ENCODE data around the gene MGAT5.

The MGAT5 gene

DNA sequence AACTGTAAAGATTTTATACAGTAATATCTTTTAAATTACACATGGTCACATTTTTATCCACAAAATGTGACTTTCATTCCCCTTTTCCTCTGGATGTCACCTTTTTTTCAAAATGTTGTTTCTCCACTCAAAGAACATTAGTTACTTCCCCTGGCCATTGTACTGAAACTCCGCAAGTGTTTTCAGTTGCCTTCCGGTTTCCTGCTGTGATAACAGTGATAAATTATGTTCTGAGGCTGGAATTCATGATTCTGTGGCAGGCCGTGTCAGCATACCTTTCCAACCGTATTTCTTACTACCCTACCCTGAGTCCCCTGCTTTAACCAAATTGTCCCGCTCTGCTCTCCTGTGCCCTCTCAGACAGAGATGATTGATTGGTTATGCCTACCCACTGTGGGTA lies 53.5 kb downstream of the MGAT5 start:
- Mint-ChIP-seq H3K27me3 (ENCODE audit: low read depth, poor library complexity) (no peaks in the 10 kb centered on the region), H3K27ac (peak overlapping the region; percentile 81), H3K9me3 (peaks cover 20% of the 10 kb centered on the region), H3K4me1 (peaks cover 20% of the 10 kb centered on the region), H3K36me3 (ENCODE audit: low read depth) (peaks cover 22% of the 10 kb centered on the region), H3K4me3 (no peak overlapping the region)
- DNase-seq, result peak; percentile 3
- TF ChIP-seq, protein P1, sequence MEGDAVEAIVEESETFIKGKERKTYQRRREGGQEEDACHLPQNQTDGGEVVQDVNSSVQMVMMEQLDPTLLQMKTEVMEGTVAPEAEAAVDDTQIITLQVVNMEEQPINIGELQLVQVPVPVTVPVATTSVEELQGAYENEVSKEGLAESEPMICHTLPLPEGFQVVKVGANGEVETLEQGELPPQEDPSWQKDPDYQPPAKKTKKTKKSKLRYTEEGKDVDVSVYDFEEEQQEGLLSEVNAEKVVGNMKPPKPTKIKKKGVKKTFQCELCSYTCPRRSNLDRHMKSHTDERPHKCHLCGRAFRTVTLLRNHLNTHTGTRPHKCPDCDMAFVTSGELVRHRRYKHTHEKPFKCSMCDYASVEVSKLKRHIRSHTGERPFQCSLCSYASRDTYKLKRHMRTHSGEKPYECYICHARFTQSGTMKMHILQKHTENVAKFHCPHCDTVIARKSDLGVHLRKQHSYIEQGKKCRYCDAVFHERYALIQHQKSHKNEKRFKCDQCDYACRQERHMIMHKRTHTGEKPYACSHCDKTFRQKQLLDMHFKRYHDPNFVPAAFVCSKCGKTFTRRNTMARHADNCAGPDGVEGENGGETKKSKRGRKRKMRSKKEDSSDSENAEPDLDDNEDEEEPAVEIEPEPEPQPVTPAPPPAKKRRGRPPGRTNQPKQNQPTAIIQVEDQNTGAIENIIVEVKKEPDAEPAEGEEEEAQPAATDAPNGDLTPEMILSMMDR (IDR thresholded peaks at IDR 0.05), result no peak

DNA sequence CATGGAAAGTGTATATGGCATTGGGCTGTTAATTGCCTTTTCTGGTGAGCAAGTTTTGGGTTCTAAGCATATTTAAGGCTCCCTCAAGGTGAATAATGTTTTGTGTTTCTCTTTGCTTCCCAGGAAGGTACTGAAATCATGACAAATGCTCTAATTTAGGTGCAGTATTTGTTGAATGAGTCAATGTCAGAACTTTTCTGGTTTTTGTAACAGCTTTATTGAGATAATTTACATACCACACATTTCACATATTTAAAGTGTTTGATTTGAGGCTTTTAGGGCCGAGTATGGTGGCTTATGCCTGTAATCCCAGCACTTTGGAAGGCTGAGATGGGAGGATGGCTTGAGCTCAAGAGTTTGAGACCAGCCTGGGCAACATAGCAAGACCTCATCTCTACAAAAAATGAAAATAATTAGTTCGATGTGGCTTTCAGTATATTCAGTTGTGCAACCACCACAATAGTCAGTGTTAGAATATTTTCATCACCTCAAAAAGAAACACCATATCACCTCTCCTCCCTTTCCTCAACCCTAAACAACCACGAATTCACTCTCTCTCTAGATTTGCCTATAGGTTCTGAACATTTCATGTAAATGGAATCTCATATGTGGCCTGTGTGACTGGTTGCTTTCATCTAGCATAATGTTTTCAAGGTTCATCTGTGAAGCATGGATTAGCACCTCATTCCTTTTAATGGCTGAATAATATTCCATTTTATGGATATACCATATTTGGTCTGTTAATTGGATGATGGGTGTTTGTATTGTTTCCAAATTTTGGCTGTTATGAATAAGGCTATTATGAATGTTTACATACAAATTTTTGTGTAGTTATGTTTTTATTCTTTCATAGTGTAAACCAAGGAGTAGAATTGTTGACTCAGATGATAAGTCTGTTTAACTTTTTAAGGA lies 54.9 kb downstream of the MGAT5 start:
- peaks cover 11% of the 10 kb centered on the region for H3K9me3 Mint-ChIP-seq
- DNase-seq, result no peak
- TF ChIP-seq, protein P1 (IDR thresholded peaks at IDR 0.05), result no peak
- peaks cover 13% of the 10 kb centered on the region for H3K36me3 Mint-ChIP-seq (ENCODE audit: low read depth)
- H3K4me1 Mint-ChIP-seq, result peaks cover 30% of the 10 kb centered on the region
- no peak overlapping the region for H3K4me3 Mint-ChIP-seq
- H3K27me3 Mint-ChIP-seq (ENCODE audit: low read depth, poor library complexity), result no peaks in the 10 kb centered on the region
- no peak overlapping the region for H3K27ac Mint-ChIP-seq

DNA sequence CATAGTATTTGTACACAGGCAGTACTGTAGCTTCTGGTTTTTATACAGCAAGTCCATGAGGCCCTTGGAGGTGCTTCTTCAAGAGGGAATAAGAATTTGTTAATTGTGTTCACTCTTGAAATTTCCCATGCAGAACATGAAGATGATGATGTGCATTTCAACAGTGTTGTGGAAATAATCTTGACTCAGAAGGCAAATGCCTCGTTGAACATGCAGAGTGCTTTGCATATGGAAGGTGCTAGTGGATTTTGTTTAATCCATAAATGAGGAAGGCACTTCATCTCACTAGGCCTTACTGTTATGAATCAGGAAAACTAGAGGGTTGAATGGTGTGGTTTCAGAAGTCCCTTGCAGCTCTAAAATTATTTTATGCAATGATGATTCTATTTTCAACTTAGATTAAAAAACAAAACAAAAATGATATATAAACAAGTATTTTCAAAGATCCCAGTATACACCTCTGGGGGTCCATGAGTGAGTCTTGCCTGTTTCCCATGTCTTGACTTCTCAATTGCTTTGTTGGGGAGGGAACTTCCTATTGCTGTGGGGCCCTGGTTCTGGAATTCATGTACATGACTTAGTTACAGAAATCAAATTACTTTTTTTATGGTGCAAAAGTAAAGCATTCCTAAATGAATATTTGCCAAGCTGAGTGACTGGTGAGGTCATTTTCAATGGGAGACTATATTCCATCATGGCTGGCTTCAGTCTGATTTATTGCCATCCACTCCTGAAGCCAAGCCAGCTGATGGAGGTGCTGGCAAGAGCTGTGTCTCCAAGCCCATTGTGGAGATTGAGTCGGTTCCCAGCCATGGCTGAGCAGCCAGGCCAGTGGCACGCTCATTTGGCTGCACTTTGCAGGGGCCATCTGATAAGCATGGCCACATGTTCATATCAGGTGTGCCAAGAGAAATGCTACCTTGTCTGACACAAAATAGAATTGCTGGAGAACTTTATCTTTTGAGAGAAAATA lies 56.5 kb downstream of the MGAT5 start:
- TF ChIP-seq, protein P1 (IDR thresholded peaks at IDR 0.05), result no peak
- Mint-ChIP-seq H3K4me3 (no peak overlapping the region), H3K9me3 (peaks cover 11% of the 10 kb centered on the region), H3K4me1 (peaks cover 36% of the 10 kb centered on the region), H3K36me3 (ENCODE audit: low read depth) (peaks cover 13% of the 10 kb centered on the region), H3K27ac (no peak overlapping the region), H3K27me3 (ENCODE audit: low read depth, poor library complexity) (no peaks in the 10 kb centered on the region)
- DNase-seq, result no peak

DNA sequence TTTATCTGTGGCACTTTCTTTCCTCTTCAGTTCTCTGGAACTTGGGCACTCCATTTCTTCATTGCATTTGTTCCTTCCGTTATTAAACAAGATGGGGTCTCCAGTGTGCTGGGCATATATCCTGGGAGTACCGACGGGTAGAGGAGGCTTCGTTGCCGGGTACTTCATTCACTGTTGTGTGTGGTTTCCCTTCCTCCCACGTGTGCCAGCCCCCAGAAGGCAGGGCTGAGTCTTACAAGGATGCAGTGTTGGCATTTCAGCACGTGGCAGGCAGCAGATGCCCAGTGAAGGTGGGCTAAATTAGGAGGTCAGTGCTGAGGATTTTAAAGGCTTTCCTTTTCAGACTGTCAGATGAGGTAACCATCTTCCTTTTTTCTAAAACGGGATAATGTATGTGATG lies 58.6 kb downstream of the MGAT5 start:
- peak overlapping the region; percentile 56 for H3K27ac Mint-ChIP-seq
- H3K9me3 Mint-ChIP-seq, result peaks cover 11% of the 10 kb centered on the region
- DNase-seq, result no peak
- peaks cover 18% of the 10 kb centered on the region for H3K36me3 Mint-ChIP-seq (ENCODE audit: low read depth)
- peaks cover 24% of the 10 kb centered on the region for H3K4me1 Mint-ChIP-seq
- H3K4me3 Mint-ChIP-seq, result no peak overlapping the region
- H3K27me3 Mint-ChIP-seq (ENCODE audit: low read depth, poor library complexity), result no peaks in the 10 kb centered on the region
- TF ChIP-seq, protein P1 (IDR thresholded peaks at IDR 0.05), result no peak

DNA sequence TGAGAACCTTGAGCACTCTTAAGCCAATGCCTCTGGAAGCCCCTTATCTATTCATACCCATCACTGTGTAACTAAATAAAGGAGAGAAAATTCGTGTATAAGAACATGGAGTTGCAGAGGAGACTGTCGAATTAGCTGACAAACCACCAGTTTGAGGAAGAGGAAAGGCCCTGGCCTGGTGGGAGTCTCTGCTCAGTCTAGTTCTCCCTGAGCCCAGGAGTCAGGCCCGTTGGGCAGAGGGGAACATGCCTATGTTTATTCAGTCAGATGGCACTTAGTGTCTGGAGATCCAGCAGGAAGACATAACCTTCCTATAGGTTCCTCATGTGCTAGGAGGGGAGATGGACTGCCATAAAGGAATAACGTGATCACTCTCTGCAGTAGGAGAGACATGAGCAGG lies 60.3 kb downstream of the MGAT5 start:
- no peak for DNase-seq
- Mint-ChIP-seq H3K9me3 (peaks cover 3% of the 10 kb centered on the region), H3K27ac (peak overlapping the region; percentile 1), H3K4me1 (peaks cover 28% of the 10 kb centered on the region), H3K27me3 (ENCODE audit: low read depth, poor library complexity) (peaks cover 2% of the 10 kb centered on the region), H3K36me3 (ENCODE audit: low read depth) (peaks cover 29% of the 10 kb centered on the region), H3K4me3 (no peak overlapping the region)
- TF ChIP-seq, protein P1 (IDR thresholded peaks at IDR 0.05), result no peak

All from nephron progenitor cell (in vitro differentiated cells).